Breast epithelium (tissue), 3 donors: ENCODE data around the gene LMOD1.

Experiments used
- POLR2A ChIP-seq: fragments of 450-650 bp; IDR thresholded peaks from one replicate; pipeline ENCODE4 v1.6.1; 2016; ENCODE audit warnings: antibody characterized with exemption, mild to moderate bottlenecking, moderate library complexity
- POLR2AphosphoS5 ChIP-seq, 3 donors: sonication (generic); formaldehyde crosslinking; IDR thresholded peaks; one replicate each; pipeline ENCODE4 v1.6.1; 2017; ENCODE audit warnings: antibody characterized with exemption in 3 of 3
- TF ChIP-seq, protein P1 (sequence below), 3 donors: fragments of 450-650 bp; IDR thresholded peaks; one replicate each; pipeline ENCODE4 v1.5.1; 2016 to 2017; ENCODE audit warnings: antibody characterized with exemption in 3 of 3, mild to moderate bottlenecking in 3 of 3, moderate library complexity in 3 of 3

DNA sequence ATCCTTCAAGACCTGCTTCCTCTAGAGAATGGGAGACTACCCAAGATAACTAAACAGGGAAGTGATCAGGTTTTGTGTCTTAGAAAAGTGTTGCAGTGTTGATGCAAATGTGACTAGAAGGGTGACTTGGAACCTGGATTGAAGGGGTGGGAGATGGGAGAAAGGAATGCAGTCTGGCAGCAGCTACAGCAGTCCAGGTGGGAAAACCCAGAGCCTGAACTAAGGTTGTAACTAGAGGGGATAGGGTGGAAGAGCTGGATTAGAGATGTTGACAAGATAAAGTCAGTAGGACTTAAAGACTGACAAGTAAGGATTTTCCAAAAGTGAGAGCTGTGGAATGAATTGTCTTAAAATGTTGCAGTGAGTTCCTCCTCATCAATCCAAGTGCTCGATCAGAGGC lies 64.7 kb downstream of the LMOD1 start:
- TF ChIP-seq, protein P1, sequence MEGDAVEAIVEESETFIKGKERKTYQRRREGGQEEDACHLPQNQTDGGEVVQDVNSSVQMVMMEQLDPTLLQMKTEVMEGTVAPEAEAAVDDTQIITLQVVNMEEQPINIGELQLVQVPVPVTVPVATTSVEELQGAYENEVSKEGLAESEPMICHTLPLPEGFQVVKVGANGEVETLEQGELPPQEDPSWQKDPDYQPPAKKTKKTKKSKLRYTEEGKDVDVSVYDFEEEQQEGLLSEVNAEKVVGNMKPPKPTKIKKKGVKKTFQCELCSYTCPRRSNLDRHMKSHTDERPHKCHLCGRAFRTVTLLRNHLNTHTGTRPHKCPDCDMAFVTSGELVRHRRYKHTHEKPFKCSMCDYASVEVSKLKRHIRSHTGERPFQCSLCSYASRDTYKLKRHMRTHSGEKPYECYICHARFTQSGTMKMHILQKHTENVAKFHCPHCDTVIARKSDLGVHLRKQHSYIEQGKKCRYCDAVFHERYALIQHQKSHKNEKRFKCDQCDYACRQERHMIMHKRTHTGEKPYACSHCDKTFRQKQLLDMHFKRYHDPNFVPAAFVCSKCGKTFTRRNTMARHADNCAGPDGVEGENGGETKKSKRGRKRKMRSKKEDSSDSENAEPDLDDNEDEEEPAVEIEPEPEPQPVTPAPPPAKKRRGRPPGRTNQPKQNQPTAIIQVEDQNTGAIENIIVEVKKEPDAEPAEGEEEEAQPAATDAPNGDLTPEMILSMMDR (IDR thresholded peaks at IDR 0.05), result no peak
- TF ChIP-seq POLR2A (no peak), POLR2AphosphoS5 (IDR thresholded peaks at IDR 0.05) (no peak)
